Stimulated activated CD4-positive, alpha-beta T cell treated with anti-CD3 and anti-CD28 coated beads, Interleukin-1b, Interleukin-23, amount 100 ng/mL, for 1 hour (primary cell): Measurements from ENCODE around the gene DOCK2.

ENCODE experiments used
- DNase-seq, 2 donors: peaks; one replicate each; pipeline ENCODE4 v3.0.0-alpha.2; 2020; ENCODE audit warnings: low read depth in 2 of 2

DOCK2 gene

GRCh38 chr5:169904508-169904907, 267.4 kb downstream of the DOCK2 start:
- DNase-seq, result no peak

- no peak for DNase-seq
Observed at GRCh38 chr5:169905017-169905416, 267.9 kb downstream of the DOCK2 start.

DNA sequence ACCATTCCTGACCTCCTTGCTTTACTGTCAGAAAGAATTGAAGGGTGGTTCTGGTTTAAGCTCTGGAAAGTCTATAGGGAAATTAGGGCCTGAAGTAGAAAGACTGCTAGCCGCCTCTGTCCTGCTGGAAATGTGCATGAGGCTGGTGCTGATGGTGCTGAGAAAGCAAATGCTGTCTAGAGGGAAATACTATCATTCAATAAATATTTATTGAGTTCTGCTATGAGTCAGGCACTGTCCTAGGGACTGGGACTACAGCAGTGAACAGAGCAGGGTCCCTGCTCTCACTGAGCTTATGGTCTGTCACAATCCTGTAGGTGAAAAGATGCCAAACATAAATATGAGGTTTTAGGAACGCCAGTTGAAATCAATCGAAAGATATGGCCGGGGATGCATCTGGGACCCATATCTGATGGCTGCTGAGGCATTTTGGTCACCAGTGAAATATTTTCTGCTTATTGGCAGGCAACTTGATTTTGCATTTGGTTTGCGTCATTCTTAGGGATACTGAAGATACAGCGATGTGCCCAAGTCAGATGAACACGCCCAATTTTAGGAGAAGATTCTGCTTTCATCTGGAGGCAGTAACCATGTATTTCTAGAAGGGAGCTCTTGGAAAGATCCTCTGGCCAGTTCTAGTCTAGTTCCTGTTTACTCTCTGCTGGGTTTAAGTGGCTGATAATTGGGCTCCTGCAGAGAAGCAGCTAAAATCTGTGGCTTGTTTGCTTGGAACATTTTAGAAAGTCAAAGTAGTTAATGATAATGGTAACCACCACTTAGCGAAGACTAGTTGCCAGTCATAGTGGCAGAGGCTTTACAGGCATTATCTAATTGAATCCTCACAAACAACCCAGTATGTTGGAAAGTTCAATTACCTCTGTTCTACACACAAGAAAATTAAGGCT, 269.9 kb downstream of the DOCK2 start:
- DNase-seq, result no peak

GRCh38 chr5:169908864-169909263, 271.8 kb downstream of the DOCK2 start:
- no peak for DNase-seq

GRCh38 chr5:169909945-169910344, 272.9 kb downstream of the DOCK2 start:
- DNase-seq, result no peak

DNA sequence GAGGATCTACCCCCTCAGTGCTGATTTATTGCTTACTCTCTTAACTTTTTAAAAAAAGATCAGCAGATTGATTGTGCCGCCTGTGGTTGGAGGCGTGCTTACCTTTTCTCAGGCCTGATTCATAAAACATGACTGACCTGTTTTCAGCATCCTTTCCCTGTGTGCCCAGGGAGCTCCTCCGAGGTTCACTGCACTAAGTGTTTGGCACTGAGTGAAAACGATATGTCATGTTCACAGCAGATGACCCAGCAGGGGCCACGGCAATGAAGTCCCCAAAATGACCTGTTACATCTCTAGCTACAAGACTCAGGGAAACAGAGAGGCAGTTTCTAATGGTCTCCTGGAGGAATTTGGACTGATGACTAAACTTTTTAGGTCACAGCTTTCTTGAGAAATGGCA, 273.3 kb downstream of the DOCK2 start:
- DNase-seq, result no peak

GRCh38 chr5:169911448-169912212, 274.6 kb downstream of the DOCK2 start:
- no peak for DNase-seq

GRCh38 chr5:169913479-169913878, 276.4 kb downstream of the DOCK2 start:
- no peak for DNase-seq

DNA sequence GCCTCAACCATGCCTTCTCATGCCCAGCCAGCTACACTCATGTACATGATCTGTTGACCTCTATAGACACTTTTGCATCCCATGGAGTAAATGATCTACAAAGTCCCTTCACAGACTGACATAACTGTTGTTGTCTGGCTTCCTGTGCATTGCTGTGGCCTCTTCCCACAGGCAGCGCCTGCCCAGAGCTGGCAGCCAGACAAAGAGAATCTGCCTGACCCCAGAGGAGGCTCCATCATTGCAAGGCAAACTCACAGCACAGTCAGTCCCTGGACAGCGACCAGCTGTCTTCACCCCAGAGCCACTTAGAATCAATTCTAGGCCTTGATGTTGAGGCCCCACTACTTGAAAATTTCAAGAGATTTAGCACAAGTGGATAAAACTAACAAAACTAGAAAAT, 277.7 kb downstream of the DOCK2 start:
- no peak for DNase-seq

GRCh38 chr5:169917500-169917899, 280.4 kb downstream of the DOCK2 start:
- DNase-seq, result no peak

DNA sequence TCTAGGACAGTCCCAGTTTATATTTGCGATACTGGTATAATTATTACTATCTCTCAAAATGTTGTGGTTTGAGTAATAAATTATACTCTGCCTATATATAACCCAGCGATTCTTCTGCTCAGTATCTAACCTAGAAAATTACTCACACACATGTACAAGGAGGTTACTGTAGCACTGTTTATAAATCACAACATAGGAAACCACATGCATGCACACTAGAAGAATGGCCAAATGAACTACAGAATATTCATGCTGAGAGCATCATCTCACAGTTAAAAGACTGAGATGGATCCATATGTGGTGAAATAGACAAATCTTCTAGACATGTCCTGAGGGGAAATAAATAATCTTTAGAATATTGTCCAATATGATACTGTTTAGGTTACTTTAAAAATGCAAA, 281.2 kb downstream of the DOCK2 start:
- no peak for DNase-seq

DNA sequence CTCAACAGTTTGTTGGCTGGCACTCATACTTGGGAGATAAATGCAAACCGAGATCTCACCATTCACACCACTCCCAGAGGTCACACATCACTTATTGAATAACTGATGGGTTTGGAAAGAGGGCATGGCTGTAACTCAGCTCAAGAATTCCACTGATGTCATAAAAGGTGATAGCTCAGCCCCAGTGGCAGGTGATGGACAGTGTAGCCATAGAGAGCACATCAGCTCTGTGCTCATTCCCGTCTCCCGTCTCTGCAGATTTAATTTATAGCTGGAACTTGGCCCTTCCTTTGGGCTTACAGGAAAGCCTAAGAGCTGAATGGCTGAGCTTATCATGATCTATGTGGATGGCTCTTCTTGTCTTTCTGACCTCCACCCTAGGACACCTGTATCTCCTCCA, 283.4 kb downstream of the DOCK2 start:
- DNase-seq, result no peak

DNA sequence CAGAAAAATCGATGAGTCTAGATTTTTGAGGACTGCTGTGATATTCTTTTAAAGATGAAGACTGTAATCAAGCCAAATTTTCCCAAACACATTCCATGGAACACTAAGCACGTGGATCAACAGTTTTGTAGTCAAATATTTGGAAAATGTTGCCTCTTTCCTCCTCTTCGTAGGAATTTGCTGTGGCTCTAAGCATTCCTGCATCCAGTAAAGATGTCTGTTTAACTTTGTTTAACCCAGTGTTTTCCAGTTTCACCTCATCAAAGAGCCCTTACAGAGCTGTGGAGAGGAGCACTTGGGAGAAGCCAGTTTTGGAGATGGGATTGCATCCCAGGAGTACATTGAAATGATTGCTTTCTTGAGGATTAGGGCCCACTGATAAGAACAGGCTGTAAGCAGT, 284.3 kb downstream of the DOCK2 start:
- no peak for DNase-seq

GRCh38 chr5:169921949-169922348, 284.9 kb downstream of the DOCK2 start:
- DNase-seq, result no peak

- no peak for DNase-seq
Observed at GRCh38 chr5:169922474-169922873, 285.4 kb downstream of the DOCK2 start.

GRCh38 chr5:169923988-169924387, 286.9 kb downstream of the DOCK2 start:
- no peak for DNase-seq

GRCh38 chr5:169933127-169933526, 296.1 kb downstream of the DOCK2 start:
- no peak for DNase-seq

DNA sequence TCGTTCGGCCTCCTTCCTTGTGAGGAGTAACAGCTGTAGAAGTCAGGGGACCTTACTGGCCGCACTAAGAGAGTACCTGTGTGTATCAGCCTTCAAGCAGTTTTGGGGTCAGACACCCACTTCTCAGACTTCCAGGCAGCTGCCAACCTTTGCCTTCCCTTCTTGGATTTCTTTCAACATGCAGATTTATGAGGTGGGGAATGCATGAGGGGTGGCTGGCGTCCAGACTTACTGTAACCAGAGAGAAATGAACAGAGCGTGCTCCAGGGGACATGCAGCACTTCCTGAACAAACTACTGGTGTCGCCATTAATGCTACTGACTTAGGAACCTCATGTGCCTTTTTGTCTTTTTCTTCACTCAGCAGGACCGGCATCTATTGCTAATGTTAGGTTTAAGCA, 296.5 kb downstream of the DOCK2 start:
- no peak for DNase-seq

DNA sequence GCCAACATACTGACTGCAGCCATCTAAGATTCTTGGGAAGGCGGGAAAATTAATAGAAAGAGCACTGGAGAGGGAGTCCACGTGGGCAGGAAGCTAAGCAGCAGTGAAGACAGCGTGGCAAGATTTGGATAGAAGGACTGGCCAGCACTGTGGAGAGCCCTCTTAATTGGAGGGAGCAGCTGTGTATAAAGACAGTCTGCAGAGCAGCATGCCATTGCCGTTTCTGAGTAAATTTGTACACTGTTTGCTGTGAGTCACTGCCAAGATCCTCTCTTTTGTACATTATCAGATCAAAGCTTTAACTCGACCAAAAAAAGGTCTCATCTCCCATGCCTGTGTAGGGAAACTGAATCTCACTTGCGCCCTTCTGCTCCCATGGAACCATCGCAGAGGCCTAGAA, 297.9 kb downstream of the DOCK2 start:
- DNase-seq, result no peak

GRCh38 chr5:169935762-169936161, 298.7 kb downstream of the DOCK2 start:
- DNase-seq, result no peak

DNA sequence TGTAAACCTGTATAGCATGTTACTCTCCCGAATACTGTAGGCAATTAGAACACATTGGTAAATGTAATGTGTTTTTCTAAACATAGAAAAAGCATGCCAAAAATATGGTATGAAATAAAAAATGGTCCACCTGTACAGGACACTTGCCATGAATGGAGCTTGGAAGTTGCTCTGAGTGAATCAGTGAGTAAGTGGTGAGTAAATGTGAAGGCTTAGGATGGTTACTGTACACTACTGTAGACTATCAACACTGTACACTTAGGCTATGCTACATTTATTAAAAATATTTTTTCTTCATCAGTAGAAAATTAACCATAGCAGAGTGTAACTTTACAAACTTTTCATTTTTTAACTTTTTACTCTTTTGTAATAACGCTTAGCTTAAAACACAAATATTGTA, 301.4 kb downstream of the DOCK2 start:
- no peak for DNase-seq

GRCh38 chr5:169939731-169940130, 302.7 kb downstream of the DOCK2 start:
- DNase-seq, result no peak

GRCh38 chr5:169941542-169941941, 304.5 kb downstream of the DOCK2 start:
- DNase-seq, result no peak
